ENCODE data around the gene METTL23. TPM values are rescaled to one million over a fixed set of nuclear protein-coding genes. Genes with fewer than 3 reads are reported as not detected.

Gene METTL23
- total RNA-seq, 3 donors from 2014 or later (not counting 1 experiment from before 2014, with no cell fraction given), result 31.9 to 57.7 (median 34.2) TPM

- ATAC-seq (no peak), DNase-seq (no peak)
- intact Hi-C loops (cut with micrococcal nuclease), result no loop called here
- WGBS (ENCODE audit: insufficient coverage), result 94% methylated on average over 12 of the region's 12 CpGs
- TF ChIP-seq CTCF (IDR thresholded peaks at IDR 0.05), result no peak
- no peak overlapping the region for H3K27ac ChIP-seq (ENCODE audit: low read length)
- H3K36me3 Mint-ChIP-seq, result no peaks in the 10 kb centered on the region
- no peaks in the 10 kb centered on the region for H3K9me3 ChIP-seq (ENCODE audit: control insufficient read depth, insufficient read depth, low read length)
- no peaks in the 10 kb centered on the region for H3K27me3 ChIP-seq (ENCODE audit: control insufficient read depth, insufficient read depth, low read length)
- H3K4me1 Mint-ChIP-seq, result peaks cover 18 to 21% of the 10 kb centered on the region in 2 donors
- no peaks in the 10 kb centered on the region for H3K9me3 Mint-ChIP-seq
- H3K4me1 ChIP-seq (ENCODE audit: control insufficient read depth, insufficient read depth, low read length), result peaks cover 33% of the 10 kb centered on the region
- no peak overlapping the region for H3K27ac Mint-ChIP-seq
- no peaks in the 10 kb centered on the region for H3K27me3 Mint-ChIP-seq (ENCODE audit: low read depth in 2 of 2)
- no peak overlapping the region for H3K4me3 ChIP-seq (ENCODE audit: low read length)
- peaks cover 2% of the 10 kb centered on the region for H3K36me3 ChIP-seq (ENCODE audit: control insufficient read depth, insufficient read depth, low read length)
- no peak overlapping the region for H3K4me3 Mint-ChIP-seq
Observed at GRCh38 chr17:76685366-76685765, 41.3 kb upstream of the METTL23 start.

GRCh38 chr17:76685846-76686245 is 40.8 kb upstream of the METTL23 start:
- H3K4me1 Mint-ChIP-seq, result peaks cover 18% of the 10 kb centered on the region in 2 donors
- TF ChIP-seq CTCF (IDR thresholded peaks at IDR 0.05), result no peak
- no peak overlapping the region for H3K4me3 Mint-ChIP-seq
- Histone ChIP-seq H3K27me3 (ENCODE audit: control insufficient read depth, insufficient read depth, low read length) (no peaks in the 10 kb centered on the region), H3K27ac (ENCODE audit: low read length) (no peak overlapping the region), H3K9me3 (ENCODE audit: control insufficient read depth, insufficient read depth, low read length) (no peaks in the 10 kb centered on the region), H3K4me3 (ENCODE audit: low read length) (no peak overlapping the region), H3K4me1 (ENCODE audit: control insufficient read depth, insufficient read depth, low read length) (peaks cover 29% of the 10 kb centered on the region), H3K36me3 (ENCODE audit: control insufficient read depth, insufficient read depth, low read length) (peaks cover 2% of the 10 kb centered on the region)
- H3K27ac Mint-ChIP-seq, result no peak overlapping the region
- no peaks in the 10 kb centered on the region for H3K9me3 Mint-ChIP-seq
- no peaks in the 10 kb centered on the region for H3K36me3 Mint-ChIP-seq
- H3K27me3 Mint-ChIP-seq (ENCODE audit: low read depth in 2 of 2), result no peaks in the 10 kb centered on the region
- 96% methylated on average over 8 of the region's 8 CpGs for WGBS (ENCODE audit: insufficient coverage)
- intact Hi-C loops (cut with micrococcal nuclease), result no loop called here
- no peak for ATAC-seq
- DNase-seq, result no peak

- Mint-ChIP-seq H3K4me1 (peaks cover 9 to 10% of the 10 kb centered on the region in 2 donors), H3K27ac (no peak overlapping the region), H3K36me3 (no peaks in the 10 kb centered on the region), H3K4me3 (no peak overlapping the region), H3K27me3 (ENCODE audit: low read depth in 2 of 2) (no peaks in the 10 kb centered on the region), H3K9me3 (no peaks in the 10 kb centered on the region)
- Histone ChIP-seq H3K36me3 (ENCODE audit: control insufficient read depth, insufficient read depth, low read length) (peaks cover 2% of the 10 kb centered on the region), H3K9me3 (ENCODE audit: control insufficient read depth, insufficient read depth, low read length) (no peaks in the 10 kb centered on the region), H3K27me3 (ENCODE audit: control insufficient read depth, insufficient read depth, low read length) (no peaks in the 10 kb centered on the region), H3K27ac (ENCODE audit: low read length) (no peak overlapping the region), H3K4me3 (ENCODE audit: low read length) (no peak overlapping the region), H3K4me1 (ENCODE audit: control insufficient read depth, insufficient read depth, low read length) (peaks cover 20% of the 10 kb centered on the region)
- no peak for DNase-seq
- 93% methylated on average over 15 of the region's 15 CpGs for whole genome bisulfite sequencing (ENCODE audit: insufficient coverage)
- no peak for ATAC-seq
- intact Hi-C loops (cut with micrococcal nuclease), result no loop called here
- no peak for TF ChIP-seq CTCF (IDR thresholded peaks at IDR 0.05)
Observed at GRCh38 chr17:76686538-76687297, 39.9 kb upstream of the METTL23 start.

Measured in natural killer cell (primary cell).